Nephron progenitor cell (in vitro differentiated cells): Measurements from ENCODE around the gene SLC39A9.

Experiments
- DNase-seq: peaks from one replicate; pipeline ENCODE4 v3.0.0; 2021
- H3K27ac Mint-ChIP-seq: 2 replicates; pipeline ENCODE4 v1.8.0; 2021; ENCODE audit warnings: mild to moderate bottlenecking, moderate library complexity, mixed read lengths
- H3K27me3 Mint-ChIP-seq: 2 replicates; pipeline ENCODE4 v1.8.0; 2021; ENCODE audit warnings: mild to moderate bottlenecking, low read depth, mixed read lengths; ENCODE audit not compliant: poor library complexity
- H3K36me3 Mint-ChIP-seq: 2 replicates; pipeline ENCODE4 v1.8.0; 2021; ENCODE audit warnings: low read depth, mixed read lengths
- H3K4me1 Mint-ChIP-seq: 2 replicates; pipeline ENCODE4 v1.8.0; 2021; ENCODE audit warnings: mixed read lengths
- H3K4me3 Mint-ChIP-seq: 2 replicates; pipeline ENCODE4 v1.8.0; 2021; ENCODE audit warnings: mild to moderate bottlenecking, moderate library complexity, mixed read lengths
- H3K9me3 Mint-ChIP-seq: 2 replicates; pipeline ENCODE4 v1.8.0; 2021; ENCODE audit warnings: mild to moderate bottlenecking, moderate library complexity, mixed read lengths
- TF ChIP-seq, protein P1 (sequence below): fragments of 200-600 bp; sonication (generic); IDR thresholded peaks from 2 replicates; pipeline ENCODE4 v1.5.0; 2021; ENCODE audit warnings: antibody characterized with exemption

The SLC39A9 gene

DNA sequence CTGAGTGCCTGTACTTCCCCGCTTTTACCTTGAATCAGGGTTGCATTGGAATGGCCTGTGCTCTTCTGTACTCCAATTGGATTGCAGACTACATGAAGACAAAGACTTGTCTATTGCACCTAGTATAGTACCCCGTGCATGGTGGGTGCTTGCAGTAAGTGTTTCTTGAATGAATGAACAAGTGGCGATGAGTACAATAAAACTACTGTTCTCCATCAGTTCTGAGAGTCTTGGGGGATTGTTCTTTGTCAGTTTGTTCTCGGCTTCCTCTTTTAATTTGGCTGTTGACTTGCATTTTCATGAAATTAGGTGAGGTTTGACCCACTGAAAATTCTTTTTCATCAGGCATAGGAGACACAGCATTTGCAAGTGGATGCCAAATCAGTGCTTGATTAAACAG, 34.5 kb upstream of the SLC39A9 start:
- no peak overlapping the region for H3K4me3 Mint-ChIP-seq
- no peak for DNase-seq
- H3K27ac Mint-ChIP-seq, result no peak overlapping the region
- H3K9me3 Mint-ChIP-seq, result no peaks in the 10 kb centered on the region
- TF ChIP-seq, protein P1, sequence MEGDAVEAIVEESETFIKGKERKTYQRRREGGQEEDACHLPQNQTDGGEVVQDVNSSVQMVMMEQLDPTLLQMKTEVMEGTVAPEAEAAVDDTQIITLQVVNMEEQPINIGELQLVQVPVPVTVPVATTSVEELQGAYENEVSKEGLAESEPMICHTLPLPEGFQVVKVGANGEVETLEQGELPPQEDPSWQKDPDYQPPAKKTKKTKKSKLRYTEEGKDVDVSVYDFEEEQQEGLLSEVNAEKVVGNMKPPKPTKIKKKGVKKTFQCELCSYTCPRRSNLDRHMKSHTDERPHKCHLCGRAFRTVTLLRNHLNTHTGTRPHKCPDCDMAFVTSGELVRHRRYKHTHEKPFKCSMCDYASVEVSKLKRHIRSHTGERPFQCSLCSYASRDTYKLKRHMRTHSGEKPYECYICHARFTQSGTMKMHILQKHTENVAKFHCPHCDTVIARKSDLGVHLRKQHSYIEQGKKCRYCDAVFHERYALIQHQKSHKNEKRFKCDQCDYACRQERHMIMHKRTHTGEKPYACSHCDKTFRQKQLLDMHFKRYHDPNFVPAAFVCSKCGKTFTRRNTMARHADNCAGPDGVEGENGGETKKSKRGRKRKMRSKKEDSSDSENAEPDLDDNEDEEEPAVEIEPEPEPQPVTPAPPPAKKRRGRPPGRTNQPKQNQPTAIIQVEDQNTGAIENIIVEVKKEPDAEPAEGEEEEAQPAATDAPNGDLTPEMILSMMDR, result no peak
- peaks cover 20% of the 10 kb centered on the region for H3K4me1 Mint-ChIP-seq
- no peaks in the 10 kb centered on the region for H3K36me3 Mint-ChIP-seq
- H3K27me3 Mint-ChIP-seq, result peaks cover 17% of the 10 kb centered on the region

DNA sequence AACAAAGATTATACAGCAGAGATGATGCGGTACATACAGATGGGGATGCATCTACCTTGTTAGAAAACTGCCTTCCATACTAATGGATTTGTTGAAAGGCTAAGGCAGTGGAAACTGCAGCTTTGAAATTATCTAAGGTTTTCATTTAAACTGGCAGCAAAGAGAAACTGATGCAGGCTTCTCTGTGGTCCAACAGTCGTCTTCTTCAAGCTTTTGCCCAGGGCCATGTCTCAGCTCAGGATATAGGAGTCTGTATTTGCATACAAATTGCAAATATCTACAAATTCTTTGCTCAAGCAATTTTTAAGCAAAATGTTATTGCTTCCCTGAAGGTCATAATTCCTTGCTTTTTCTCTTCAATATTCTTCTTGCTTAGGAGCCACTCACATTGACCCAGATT, 34.1 kb upstream of the SLC39A9 start:
- Mint-ChIP-seq H3K27ac (no peak overlapping the region), H3K4me3 (no peak overlapping the region), H3K4me1 (peaks cover 20% of the 10 kb centered on the region), H3K36me3 (no peaks in the 10 kb centered on the region), H3K27me3 (peaks cover 16% of the 10 kb centered on the region), H3K9me3 (no peaks in the 10 kb centered on the region)
- no peak for DNase-seq
- TF ChIP-seq, protein P1, result no peak

DNA sequence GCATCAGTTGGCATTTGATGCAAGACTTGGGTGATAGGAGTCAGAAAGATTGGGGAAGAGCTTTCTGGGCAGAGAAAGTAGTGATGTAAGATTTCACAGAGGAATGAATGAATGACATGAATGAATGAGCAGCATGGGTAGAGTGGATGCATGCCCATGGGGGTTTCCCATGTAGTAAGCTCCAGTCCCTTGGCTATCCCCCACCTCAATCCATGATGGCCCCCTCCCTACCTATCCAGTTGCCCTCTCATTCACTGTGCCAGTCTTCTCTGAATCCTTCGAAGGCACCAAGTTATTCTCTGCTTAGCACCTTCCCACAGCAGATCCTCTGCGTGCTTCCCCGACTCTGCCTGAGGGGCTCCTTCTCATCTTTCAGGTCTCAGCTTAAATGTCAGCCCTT, 32.4 kb upstream of the SLC39A9 start:
- Mint-ChIP-seq H3K27ac (no peak overlapping the region), H3K36me3 (no peaks in the 10 kb centered on the region), H3K27me3 (peaks cover 11% of the 10 kb centered on the region), H3K4me3 (no peak overlapping the region), H3K4me1 (peaks cover 14% of the 10 kb centered on the region), H3K9me3 (no peaks in the 10 kb centered on the region)
- DNase-seq, result no peak
- TF ChIP-seq, protein P1, result no peak

DNA sequence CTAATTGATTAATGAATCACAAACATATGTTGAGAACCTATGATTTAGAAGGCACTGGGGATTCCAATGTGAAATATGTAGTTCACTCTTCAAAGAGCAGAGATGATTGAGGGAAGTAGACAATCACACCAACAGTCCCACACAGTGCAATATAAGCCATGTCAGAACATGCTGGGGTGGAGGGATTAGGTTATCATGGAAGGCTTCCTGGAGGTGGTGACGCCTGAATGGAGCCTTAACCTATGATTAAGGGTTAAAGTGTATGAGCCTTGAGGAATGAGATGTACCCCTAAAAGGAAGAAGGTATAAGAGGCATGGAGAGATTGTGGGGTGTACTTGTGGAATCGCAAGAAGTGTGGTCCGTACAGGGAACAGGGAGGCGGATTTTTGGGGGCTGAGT, 31.7 kb upstream of the SLC39A9 start:
- H3K9me3 Mint-ChIP-seq, result no peaks in the 10 kb centered on the region
- no peak overlapping the region for H3K27ac Mint-ChIP-seq
- H3K4me1 Mint-ChIP-seq, result peaks cover 11% of the 10 kb centered on the region
- TF ChIP-seq, protein P1, result no peak
- H3K4me3 Mint-ChIP-seq, result no peak overlapping the region
- DNase-seq, result no peak
- peaks cover 3% of the 10 kb centered on the region for H3K36me3 Mint-ChIP-seq
- H3K27me3 Mint-ChIP-seq, result peaks cover 8% of the 10 kb centered on the region

DNA sequence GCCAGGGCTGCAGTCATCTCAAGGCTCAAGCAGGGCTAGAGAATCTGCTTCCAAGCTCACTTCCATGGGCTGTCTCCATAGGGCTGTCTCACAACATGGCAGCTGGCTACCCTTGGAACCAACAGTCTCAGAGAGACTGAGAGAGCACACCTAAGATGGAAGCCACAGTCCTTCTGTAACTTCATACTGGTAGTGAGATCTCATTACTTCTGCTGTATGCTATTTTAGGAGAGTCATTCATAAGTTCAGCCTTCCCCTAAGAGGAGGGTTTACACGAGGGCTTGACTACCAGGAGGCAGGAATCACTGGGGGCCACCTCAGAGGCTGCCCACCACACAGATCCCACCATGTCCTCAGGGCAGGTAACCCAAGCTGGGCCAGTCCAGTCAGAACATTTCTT, 30.1 kb upstream of the SLC39A9 start:
- TF ChIP-seq, protein P1, result no peak
- H3K36me3 Mint-ChIP-seq, result peaks cover 16% of the 10 kb centered on the region
- no peak overlapping the region for H3K4me3 Mint-ChIP-seq
- H3K4me1 Mint-ChIP-seq, result peaks cover 11% of the 10 kb centered on the region
- peaks cover 3% of the 10 kb centered on the region for H3K27me3 Mint-ChIP-seq
- no peak for DNase-seq
- no peaks in the 10 kb centered on the region for H3K9me3 Mint-ChIP-seq
- H3K27ac Mint-ChIP-seq, result no peak overlapping the region

DNA sequence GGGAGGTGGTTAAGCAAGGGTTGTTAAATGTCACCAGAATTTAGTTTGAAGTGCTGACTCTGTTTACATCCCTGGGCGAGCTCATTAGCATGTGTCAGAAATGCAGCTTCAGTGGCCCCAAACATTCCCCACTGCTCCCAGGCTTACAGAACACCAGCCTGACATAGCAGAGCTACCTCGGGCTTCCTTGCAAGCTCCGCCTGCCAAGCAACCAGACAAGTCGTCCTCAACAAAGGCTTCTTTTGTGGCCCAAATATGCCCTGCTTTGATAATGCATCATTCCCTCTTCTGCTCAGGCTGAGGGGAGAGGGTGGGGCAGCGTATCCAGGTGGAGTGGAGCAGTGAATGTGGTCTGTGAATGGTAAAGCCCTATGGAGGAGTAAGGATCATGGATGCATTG, 28.4 kb upstream of the SLC39A9 start:
- no peak for DNase-seq
- TF ChIP-seq, protein P1, result no peak
- H3K4me3 Mint-ChIP-seq, result no peak overlapping the region

More for the DNA sequence above, 28.4 kb upstream of the SLC39A9 start:
- Mint-ChIP-seq H3K4me1 (peaks cover 11% of the 10 kb centered on the region), H3K27ac (no peak overlapping the region), H3K9me3 (no peaks in the 10 kb centered on the region), H3K27me3 (peaks cover 3% of the 10 kb centered on the region), H3K36me3 (peaks cover 31% of the 10 kb centered on the region)
